GM12874 (cell line): Measurements from ENCODE around the gene SLC35G6.

ENCODE experiments used
- CTCF ChIP-seq: IDR thresholded peaks from 2 replicates; pipeline ENCODE4 v1.5.1; 2011; ENCODE audit warnings: low read depth, mild to moderate bottlenecking, control low read depth, low read length, moderate library complexity; ENCODE audit not compliant: insufficient read depth

SLC35G6 gene

GRCh38 chr17:7528842-7529241 is 47.6 kb downstream of the SLC35G6 start:
- no peak for TF ChIP-seq CTCF

GRCh38 chr17:7530023-7530900 is 49.0 kb downstream of the SLC35G6 start:
- no peak for TF ChIP-seq CTCF
